NCI-H524 treated with DMSO at 0.1 percent for 48 hours (cell line): ENCODE results near the gene EPB41.
A peak's percentile ranks its signal among the peaks of the same experiment; 100 is the strongest.
"Not testable (repeated sequence)": the region's sequence is repeated elsewhere in the genome, so short reads cannot be mapped to it uniquely, and the experiment has no call there.

Experiments
- DNase-seq: peaks from one replicate; lab custom pipeline; 2025; lab: John Stamatoyannopoulos, UW

Gene EPB41

GRCh38 chr1:28914228-28915030, at the start of gene EPB41:
Gene EPB41 (plus strand): TSS chr1:28914569. CDS start chr1:28987438, 72,869 bp downstream.
- peak; percentile 92 for DNase-seq

GRCh38 chr1:28864695-28865094, 49.7 kb upstream of the EPB41 start:
- peak; percentile 82 for DNase-seq

GRCh38 chr1:28865997-28866650, 48.2 kb upstream of the EPB41 start:
- DNase-seq = no peak

- DNase-seq = no peak
Measured at GRCh38 chr1:28867850-28868249, 46.5 kb upstream of the EPB41 start.

- DNase-seq = no peak
Measured at GRCh38 chr1:28869952-28870351, 44.4 kb upstream of the EPB41 start.

- no peak for DNase-seq
Measured at GRCh38 chr1:28871631-28872401, 42.6 kb upstream of the EPB41 start.

- DNase-seq = not testable (repeated sequence)
Measured at GRCh38 chr1:28875134-28875533, 39.2 kb upstream of the EPB41 start.

GRCh38 chr1:28877132-28877781, 37.1 kb upstream of the EPB41 start:
- no peak for DNase-seq

GRCh38 chr1:28878796-28879195, 35.6 kb upstream of the EPB41 start:
- no peak for DNase-seq

- peak; percentile 39 for DNase-seq
Measured at GRCh38 chr1:28882009-28882628, 32.2 kb upstream of the EPB41 start.

GRCh38 chr1:28883242-28883616, 31.1 kb upstream of the EPB41 start:
- DNase-seq = no peak

GRCh38 chr1:28885472-28885877, 28.9 kb upstream of the EPB41 start:
- DNase-seq = no peak

- DNase-seq = no peak
Measured at GRCh38 chr1:28885977-28886730, 28.2 kb upstream of the EPB41 start.

- DNase-seq = no peak
Measured at GRCh38 chr1:28886731-28887418, 27.5 kb upstream of the EPB41 start.

- no peak for DNase-seq
Measured at GRCh38 chr1:28887419-28887834, 26.9 kb upstream of the EPB41 start.

GRCh38 chr1:28887835-28888682, 26.3 kb upstream of the EPB41 start:
- DNase-seq = no peak

GRCh38 chr1:28888915-28889314, 25.5 kb upstream of the EPB41 start:
- DNase-seq = no peak

GRCh38 chr1:28889357-28889756, 25.0 kb upstream of the EPB41 start:
- DNase-seq = no peak

- no peak for DNase-seq
Measured at GRCh38 chr1:28890435-28890834, 23.9 kb upstream of the EPB41 start.
